HEK293 (cell line): Measurements from ENCODE around the gene SMIM30.

Experiments
- CTCF ChIP-seq: fragments of 450-650 bp; formaldehyde crosslinking; IDR thresholded peaks from 2 replicates; pipeline ENCODE4 v1.5.1; 2016; ENCODE audit warnings: missing biosample characterization, missing genetic modification characterization
- ZBTB1 ChIP-seq: fragments of 450-650 bp; formaldehyde crosslinking; IDR thresholded peaks from 2 replicates; pipeline ENCODE4 v1.5.1; 2016; ENCODE audit warnings: missing biosample characterization, missing genetic modification characterization

- TF ChIP-seq ZBTB1 (tag by site-specific recombination) (no peak), CTCF (no peak)
Observed at GRCh38 chr7:113125728-113126127, 7.4 kb upstream of the SMIM30 start.
